Adipose tissue (tissue), 3 donors: ENCODE results near the gene HINT3. TPM values are rescaled to one million over a fixed set of nuclear protein-coding genes. Genes with fewer than 3 reads are reported as not detected.
A peak's percentile ranks its signal among the peaks of the same experiment; 100 is the strongest.
"Not testable (repeated sequence)": the region's sequence is repeated elsewhere in the genome, so short reads cannot be mapped to it uniquely, and the experiment has no call there.

Experiments used
- H3K27ac ChIP-seq: one replicate; pipeline ENCODE4 v1.5.1; 2013; ENCODE audit warnings: low read depth, low read length
- WGBS, 3 donors: extraction: QIAGEN DNeasy Blood & Tissue Kit; methylation state at CpG; one replicate each; pipeline ENCODE4 v1.1.7; 2013; 5-methylcytosine and 5-hydroxymethylcytosine counted together
- polyA plus RNA-seq, 3 donors: library from polyadenylated mRNA; stranded (reverse); fragments of 200-250 nt; gene quantifications; one replicate each; pipeline ENCODE4 v1.2.3, GENCODE V29; 2013
- donor health status: healthy with polysubstance abuse.
- donor health status: Bipolar disorder and iron deficiency.
- donor health status: healthy.

Gene HINT3
- 10 to 100 TPM in 2 of 3 donors, 1 to 10 TPM in 1; 9.5 to 13.8 (median 11.8) TPM for polyA plus RNA-seq

DNA sequence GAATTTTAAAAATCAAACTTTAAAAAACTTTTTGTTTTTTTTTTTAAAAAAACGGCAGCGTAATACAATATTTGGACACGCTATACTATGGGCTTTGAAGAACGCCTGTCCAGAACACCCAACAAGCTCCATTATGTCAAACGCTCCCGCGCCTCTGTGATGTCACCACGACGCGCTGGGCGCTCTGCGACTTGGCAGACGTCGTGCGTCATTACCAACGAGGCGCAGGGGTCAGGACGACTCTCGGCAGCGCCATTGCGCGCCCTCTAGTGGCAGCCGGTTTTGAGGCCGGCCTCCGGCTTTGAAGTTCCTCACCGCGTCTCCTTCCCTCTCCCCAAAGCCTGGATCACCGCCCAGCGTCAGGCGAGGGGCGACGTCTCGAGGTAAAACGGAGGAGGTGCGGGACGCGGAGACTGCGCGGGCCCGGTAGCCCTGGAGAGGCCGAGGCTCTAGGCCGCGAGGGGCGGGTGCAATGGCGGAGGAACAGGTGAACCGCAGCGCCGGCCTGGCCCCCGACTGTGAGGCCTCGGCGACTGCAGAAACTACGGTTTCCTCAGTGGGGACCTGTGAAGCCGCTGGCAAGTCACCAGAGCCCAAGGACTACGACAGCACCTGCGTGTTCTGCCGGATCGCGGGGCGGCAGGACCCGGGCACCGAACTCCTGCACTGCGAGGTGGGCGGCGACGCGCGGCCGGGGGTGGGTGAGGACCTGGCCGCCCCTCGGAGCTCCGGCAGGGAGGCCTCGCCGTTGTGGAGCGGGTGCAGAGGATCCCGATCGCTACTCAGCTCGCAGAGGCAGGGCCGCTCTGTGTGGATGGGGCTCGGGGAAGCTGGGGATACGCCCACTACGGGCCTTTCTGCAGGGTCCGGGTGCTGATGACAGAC, at the start of gene HINT3:
HINT3 (plus strand) TSS at position 265 of the 885 bp plus-strand sequence; CDS start at position 473, 208 bp downstream.
- 0 to 1% (median 1%) methylated on average over 82 of the region's 82 CpGs for WGBS, 3 donors
- H3K27ac ChIP-seq, result peak within 1 kb of the TSS; percentile 22

DNA sequence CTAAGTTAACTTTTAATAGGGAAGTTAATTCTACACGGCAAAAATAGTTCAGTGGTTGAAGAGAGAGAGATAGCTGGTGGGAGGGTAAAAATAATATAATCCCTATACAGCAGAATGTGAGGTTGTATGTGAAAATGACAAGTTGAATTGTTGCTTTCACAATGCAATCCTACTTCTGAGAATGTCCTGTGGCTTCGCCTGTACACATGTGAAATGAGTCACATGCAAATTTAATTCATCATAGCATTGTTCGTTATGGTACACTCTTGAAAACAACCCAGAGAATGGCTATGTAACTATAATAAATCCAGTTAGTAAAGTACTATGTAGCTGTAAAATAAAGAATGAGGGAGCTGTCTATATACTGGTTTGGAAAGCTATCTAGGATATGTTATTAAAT, 46.0 kb upstream of the HINT3 start:
- H3K27ac ChIP-seq, result no peak overlapping the region
- 58 to 72% (median 58%) methylated on average over 3 of the region's 3 CpGs for WGBS, 3 donors

DNA sequence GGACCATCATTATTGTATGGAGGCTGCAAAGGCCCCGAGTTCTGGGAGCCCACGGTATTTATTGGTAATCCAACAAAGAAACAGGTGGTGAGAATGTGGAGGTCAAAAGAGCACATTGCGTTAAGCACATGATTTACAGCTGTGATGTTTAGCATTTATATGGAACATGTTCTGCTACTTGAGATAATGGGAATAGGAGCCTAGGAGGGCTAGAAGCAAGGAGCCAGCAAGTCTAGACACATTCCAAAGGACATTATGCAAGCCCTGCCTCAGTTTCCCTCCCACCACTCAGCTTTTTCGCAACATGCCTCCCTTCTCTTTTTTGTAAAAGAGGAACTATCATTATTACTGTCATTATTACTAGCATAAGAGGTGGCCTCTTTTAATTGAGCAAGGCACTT, 45.5 kb upstream of the HINT3 start:
- 67 to 79% (median 73%) methylated on average over 4 of the region's 4 CpGs for WGBS, 3 donors
- H3K27ac ChIP-seq, result not testable (repeated sequence)

- H3K27ac ChIP-seq, result not testable (repeated sequence)
- WGBS, 3 donors, result 51 to 73% (median 56%) methylated on average over 2 of the region's 2 CpGs
These were observed 44.1 kb upstream of the HINT3 start for GRCh38 chr6:125912430-125912829.

- no peak overlapping the region for H3K27ac ChIP-seq
- 100% methylated on average over 1 of the region's 1 CpG for WGBS, 3 donors
These were observed 43.4 kb upstream of the HINT3 start for GRCh38 chr6:125913145-125913544.

DNA sequence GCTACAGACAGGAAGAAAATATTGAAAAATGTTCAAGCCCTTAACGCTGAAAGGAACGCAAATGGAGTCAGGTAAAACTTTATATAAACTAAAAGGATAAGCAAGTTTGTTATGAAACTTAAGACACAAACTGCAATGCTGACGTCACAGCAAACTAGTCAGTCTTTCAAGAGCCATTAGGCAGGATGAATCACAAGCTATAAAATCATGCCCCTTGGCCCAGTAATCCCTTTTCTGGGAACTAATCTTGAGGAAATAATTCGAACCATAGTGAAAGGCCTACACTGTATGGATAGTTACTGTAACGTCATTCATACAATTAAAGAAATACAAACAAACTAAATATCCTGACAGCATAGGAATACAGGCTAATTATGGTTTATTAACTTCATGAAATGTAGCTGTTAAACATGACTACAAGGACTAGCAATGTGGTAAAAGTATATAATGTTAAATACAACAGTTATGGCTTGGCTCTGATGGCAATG, 42.7 kb upstream of the HINT3 start:
- WGBS, 3 donors, result 42 to 67% (median 57%) methylated on average over 5 of the region's 5 CpGs
- no peak overlapping the region for H3K27ac ChIP-seq

DNA sequence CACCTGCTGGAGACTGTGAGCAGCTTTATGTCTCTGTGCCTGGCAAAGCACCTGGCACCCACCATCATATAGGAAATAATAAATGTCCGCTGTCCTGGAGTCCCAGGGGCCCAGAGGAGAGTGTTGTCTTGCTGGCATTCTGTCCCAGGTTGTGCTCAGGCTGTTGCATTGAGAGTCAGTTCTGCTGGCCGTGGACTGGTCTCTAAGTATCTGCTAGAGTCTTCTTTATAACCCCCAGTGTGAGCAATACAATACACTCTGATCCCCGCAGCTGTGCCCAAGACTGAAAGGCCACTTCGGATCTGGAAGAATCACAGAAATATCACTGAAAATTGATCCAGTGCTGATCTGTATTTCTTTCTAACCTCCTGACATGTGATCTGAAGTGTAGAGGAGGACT, 38.3 kb upstream of the HINT3 start:
- 57 to 76% (median 61%) methylated on average over 4 of the region's 4 CpGs for WGBS, 3 donors
- H3K27ac ChIP-seq, result no peak overlapping the region

GRCh38 chr6:125918681-125919566, 37.6 kb upstream of the HINT3 start:
- WGBS, 3 donors, result 15 to 38% (median 19%) methylated on average over 13 of the region's 13 CpGs
- peak overlapping the region; percentile 77 for H3K27ac ChIP-seq

DNA sequence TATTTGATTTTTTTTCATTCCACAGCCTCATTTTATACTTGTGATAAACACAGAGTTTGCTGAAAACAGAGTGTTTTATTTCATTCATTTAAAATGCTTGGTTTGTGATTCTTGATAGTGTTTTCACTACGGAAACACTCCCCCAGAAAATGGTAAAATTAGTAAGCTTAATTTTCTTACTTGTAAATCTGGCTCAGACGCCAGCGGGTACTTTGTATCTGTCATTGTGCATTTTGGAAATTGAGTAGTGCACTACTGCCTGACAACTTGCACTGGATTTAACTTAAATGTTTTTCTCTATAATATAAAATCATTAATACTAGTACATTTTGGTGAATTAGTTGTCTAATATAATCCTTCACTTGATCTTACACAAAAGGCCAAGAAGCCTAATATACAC, 37.0 kb upstream of the HINT3 start:
- 43 to 71% (median 47%) methylated on average over 3 of the region's 3 CpGs for WGBS, 3 donors
- peak overlapping the region; percentile 54 for H3K27ac ChIP-seq

- H3K27ac ChIP-seq, result no peak overlapping the region
- WGBS, 3 donors, result 76 to 94% (median 93%) methylated on average over 8 of the region's 8 CpGs
These were observed 34.2 kb upstream of the HINT3 start for GRCh38 chr6:125922322-125922860.

DNA sequence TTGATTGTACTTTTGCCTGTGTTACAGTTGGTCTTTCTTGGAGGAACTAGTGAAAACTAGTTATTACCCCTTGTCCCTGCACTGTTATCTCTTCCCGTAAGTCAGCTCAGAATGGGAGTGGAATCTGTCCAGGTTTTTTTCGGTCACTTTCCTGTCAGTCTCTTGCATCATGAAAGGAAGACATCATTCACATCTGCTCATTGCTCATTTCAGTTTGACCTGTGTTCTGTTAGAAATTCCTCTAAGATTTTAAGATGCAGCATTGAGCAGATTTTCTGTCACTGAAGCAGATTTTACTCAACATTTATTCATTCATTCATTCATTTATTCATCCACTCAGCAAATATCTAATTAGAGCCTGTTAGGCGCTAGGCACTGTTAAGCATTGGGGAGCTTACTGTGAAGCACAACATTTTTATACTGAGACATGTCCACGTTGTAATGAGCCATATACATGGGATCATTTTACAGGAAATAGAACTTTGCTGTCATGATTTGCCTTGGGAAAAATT, 33.1 kb upstream of the HINT3 start:
- 51 to 76% (median 51%) methylated on average over 4 of the region's 4 CpGs for WGBS, 3 donors
- H3K27ac ChIP-seq, result no peak overlapping the region

DNA sequence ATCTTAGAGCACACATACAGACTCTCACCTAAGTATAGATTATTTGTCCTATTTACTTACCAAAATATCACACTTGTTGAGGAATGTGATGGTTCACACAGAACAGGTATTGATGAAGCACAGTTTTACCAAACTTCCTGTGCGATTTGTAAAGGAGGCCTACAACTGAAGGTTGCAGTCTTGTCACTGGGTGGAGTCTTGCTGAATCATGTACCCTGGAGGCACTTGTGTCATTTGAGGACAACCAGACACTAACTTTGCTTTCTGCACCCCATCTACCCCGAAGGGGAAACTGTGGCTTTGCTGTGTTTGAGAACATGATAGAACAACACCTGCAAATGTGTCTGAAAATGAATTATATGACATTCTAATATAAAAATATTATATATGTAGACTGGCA, 32.4 kb upstream of the HINT3 start:
- WGBS, 3 donors, result 35 to 81% (median 42%) methylated on average over 2 of the region's 2 CpGs
- no peak overlapping the region for H3K27ac ChIP-seq

DNA sequence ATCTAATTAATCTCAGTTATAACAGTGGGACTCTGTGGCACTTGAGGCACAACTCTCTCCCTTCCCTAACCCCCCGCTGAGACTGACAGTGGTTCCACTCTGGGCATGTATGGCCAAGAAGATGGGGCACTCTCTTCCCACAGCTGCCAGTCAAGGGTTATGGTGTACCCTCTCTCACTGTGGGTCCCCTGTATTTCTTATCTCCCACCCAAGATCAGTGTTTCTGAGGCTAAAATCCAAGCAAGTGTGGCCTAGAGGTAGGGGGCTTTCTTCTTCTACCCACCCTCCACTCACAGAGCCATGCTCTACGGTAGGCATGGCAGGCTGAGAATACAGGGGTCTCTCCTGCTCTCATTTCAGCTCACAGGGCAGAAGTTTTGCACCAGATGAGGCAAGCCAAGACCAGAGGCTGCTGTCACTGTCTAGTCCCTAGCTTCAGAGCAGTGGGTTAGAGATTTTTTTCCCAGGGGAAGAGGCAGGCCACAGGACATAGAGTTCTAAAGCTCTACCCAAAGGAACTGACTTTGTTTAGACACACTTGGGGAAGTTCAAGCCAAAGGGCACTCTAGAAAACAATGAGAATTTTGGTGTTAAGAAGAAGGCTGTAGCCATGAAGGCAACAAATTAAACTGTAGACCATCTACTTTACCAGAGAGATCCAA, 31.7 kb upstream of the HINT3 start:
- WGBS, 3 donors, result 96 to 100% (median 97%) methylated on average over 2 of the region's 2 CpGs

GRCh38 chr6:125926711-125927110, 29.9 kb upstream of the HINT3 start:
- 90 to 95% (median 91%) methylated on average over 3 of the region's 3 CpGs for WGBS, 3 donors
- H3K27ac ChIP-seq, result no peak overlapping the region

More for the DNA sequence above, 31.7 kb upstream of the HINT3 start:
- H3K27ac ChIP-seq, result no peak overlapping the region

- no peak overlapping the region for H3K27ac ChIP-seq
- WGBS, 3 donors, result 47 to 75% (median 59%) methylated on average over 7 of the region's 7 CpGs
These were observed 28.8 kb upstream of the HINT3 start for GRCh38 chr6:125927761-125928160.

GRCh38 chr6:125930765-125931418, 25.7 kb upstream of the HINT3 start:
- H3K27ac ChIP-seq, result no peak overlapping the region
- WGBS, 3 donors, result 90 to 95% (median 90%) methylated on average over 3 of the region's 3 CpGs

GRCh38 chr6:125931733-125932450, 24.7 kb upstream of the HINT3 start:
- 85 to 93% (median 87%) methylated on average over 4 of the region's 4 CpGs for WGBS, 3 donors
- no peak overlapping the region for H3K27ac ChIP-seq
